GM12873 (cell line): Measurements from ENCODE around the gene CCNG2.

Experiments used
- TF ChIP-seq, protein P1 (sequence below): IDR thresholded peaks from 2 replicates; pipeline ENCODE4 v1.5.1; 2012; ENCODE audit warnings: low read depth, mild to moderate bottlenecking, moderate library complexity, low read length, control low read depth; ENCODE audit not compliant: insufficient read depth; ENCODE audit errors: missing control alignments

Gene CCNG2

GRCh38 chr4:77201857-77202256 is 44.9 kb downstream of the CCNG2 start:
- TF ChIP-seq, protein P1, sequence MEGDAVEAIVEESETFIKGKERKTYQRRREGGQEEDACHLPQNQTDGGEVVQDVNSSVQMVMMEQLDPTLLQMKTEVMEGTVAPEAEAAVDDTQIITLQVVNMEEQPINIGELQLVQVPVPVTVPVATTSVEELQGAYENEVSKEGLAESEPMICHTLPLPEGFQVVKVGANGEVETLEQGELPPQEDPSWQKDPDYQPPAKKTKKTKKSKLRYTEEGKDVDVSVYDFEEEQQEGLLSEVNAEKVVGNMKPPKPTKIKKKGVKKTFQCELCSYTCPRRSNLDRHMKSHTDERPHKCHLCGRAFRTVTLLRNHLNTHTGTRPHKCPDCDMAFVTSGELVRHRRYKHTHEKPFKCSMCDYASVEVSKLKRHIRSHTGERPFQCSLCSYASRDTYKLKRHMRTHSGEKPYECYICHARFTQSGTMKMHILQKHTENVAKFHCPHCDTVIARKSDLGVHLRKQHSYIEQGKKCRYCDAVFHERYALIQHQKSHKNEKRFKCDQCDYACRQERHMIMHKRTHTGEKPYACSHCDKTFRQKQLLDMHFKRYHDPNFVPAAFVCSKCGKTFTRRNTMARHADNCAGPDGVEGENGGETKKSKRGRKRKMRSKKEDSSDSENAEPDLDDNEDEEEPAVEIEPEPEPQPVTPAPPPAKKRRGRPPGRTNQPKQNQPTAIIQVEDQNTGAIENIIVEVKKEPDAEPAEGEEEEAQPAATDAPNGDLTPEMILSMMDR = no peak

DNA sequence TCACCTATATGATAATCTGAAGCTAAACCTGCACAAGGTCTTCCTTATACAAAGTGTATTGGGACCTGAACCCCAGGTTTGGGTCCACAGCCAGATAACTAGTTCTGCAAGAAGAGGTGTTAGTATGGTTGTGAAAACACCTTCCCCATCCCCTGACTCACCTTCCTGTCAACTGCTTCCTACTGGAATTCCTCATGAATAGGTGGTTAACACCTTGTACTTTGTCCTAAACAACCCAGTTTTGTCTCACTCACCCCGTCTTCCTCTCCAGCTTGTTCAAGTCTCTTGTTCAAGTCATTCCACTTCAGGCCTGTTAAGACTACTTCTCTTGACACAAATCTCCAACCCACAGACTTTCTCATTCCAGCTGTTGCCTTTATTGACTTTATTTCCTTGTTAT is 45.5 kb downstream of the CCNG2 start:
- TF ChIP-seq, protein P1 = no peak

GRCh38 chr4:77203380-77204197 is 46.6 kb downstream of the CCNG2 start:
- TF ChIP-seq, protein P1 = peak; percentile 88

DNA sequence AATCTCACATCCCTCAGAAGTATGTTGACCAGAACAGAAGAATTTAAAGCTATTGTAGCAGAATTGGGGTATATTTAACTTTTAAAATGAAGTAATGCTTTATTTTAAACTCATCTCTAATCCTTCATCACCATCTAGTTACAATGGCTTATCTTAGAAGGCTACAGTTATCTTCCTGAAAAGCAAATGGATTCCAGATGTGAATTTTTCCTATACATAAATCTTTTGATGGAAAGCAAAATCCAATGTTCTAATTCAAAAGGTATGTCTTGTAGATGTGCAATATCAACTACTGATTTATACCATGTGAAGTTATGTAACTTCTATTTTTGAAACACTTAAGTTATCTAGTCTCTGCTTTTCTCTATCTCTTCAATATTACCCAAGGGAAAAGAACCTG is 47.6 kb downstream of the CCNG2 start:
- TF ChIP-seq, protein P1 = no peak

DNA sequence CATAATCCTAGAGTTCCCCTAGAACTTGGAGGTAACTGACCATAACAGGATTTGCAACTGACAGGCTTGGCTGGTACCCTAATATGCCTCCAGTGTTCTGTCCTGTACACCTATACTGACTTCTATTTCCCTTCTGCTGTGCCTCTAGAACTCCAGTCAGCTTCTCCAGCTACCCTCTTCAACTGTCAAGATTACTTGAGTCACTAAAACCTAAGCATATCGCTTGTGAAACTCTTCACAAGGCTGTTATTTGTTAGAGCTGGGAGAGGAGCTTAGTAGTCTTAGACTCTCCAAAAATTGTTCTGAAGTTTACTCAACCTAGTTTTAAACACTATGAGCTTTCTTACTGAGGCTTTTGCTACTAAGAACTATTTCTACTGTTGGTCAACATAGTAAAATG is 52.0 kb downstream of the CCNG2 start:
- TF ChIP-seq, protein P1 = no peak

DNA sequence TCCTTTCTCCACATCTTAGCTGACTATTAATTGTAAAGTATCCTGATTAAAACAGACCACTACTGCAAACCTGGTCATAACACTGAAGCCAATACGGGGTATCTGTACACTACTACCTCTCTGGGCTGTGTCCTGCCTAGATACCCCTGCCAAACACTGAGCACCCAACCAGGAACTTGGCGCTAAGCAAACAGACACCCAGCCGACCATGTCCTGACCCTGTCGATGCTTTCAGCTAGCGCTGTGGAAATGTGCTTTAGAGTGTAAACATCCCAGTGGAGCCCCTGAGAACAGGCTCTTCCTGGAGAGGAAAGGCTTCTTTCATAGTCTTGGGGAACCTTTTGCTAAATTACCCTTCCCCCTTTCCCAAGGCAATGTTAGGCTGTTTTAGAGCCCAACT is 52.9 kb downstream of the CCNG2 start:
- TF ChIP-seq, protein P1 = no peak

DNA sequence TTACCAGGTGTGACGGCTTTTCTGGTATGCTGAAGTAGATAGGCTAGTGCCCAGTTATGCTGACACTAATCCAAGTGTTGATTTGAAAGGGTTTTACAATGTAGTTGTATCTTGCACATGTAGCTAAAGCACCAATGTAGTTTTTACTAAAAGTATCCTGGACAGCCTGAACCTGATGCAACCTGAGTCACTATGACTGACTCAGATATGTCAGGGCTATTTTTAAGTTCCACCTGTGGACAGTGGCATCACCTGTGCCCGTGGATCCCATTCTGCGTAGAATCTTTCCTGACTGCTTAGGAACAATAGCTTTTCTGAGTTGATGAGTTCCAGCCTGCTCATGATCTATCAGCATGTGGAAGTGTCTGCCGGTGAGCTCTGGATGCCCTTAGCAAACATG is 58.1 kb downstream of the CCNG2 start:
- TF ChIP-seq, protein P1 = no peak
